ES-I3 (cell line): ENCODE measurements around the gene LMO1.

Experiments used
- H3K36me3 ChIP-seq: 2 replicates; pipeline ENCODE4 v1.6.1; 2013; ENCODE audit warnings: mild to moderate bottlenecking, low read length, control low read depth, moderate library complexity; ENCODE audit not compliant: insufficient read depth
- H3K4me1 ChIP-seq: 2 replicates; pipeline ENCODE4 v1.6.1; 2013; ENCODE audit warnings: mild to moderate bottlenecking, control low read depth, low read length; ENCODE audit not compliant: insufficient read depth
- H3K9ac ChIP-seq: 2 replicates; pipeline ENCODE4 v1.6.1; 2013; ENCODE audit warnings: low read depth, mild to moderate bottlenecking, low read length, moderate library complexity
- H3K9me3 ChIP-seq: 2 replicates; pipeline ENCODE4 v1.6.1; 2013; ENCODE audit warnings: mild to moderate bottlenecking, low read length, moderate library complexity; ENCODE audit not compliant: control insufficient read depth, insufficient read depth

The LMO1 gene

GRCh38 chr11:8235925-8236324, 27.8 kb downstream of the LMO1 start:
- Histone ChIP-seq H3K9me3 (no peaks in the 10 kb centered on the region), H3K9ac (no peak overlapping the region), H3K4me1 (peaks cover 5% of the 10 kb centered on the region; the same call in 1 of the 2 replicates), H3K36me3 (no peaks in the 10 kb centered on the region)

GRCh38 chr11:8234910-8235309, 28.8 kb downstream of the LMO1 start:
- H3K9ac ChIP-seq: no peak overlapping the region
- peaks cover 5% of the 10 kb centered on the region; the same call in 1 of the 2 replicates for H3K4me1 ChIP-seq
- H3K9me3 ChIP-seq: no peaks in the 10 kb centered on the region
- H3K36me3 ChIP-seq: no peaks in the 10 kb centered on the region

- Histone ChIP-seq H3K4me1 (peaks cover 5% of the 10 kb centered on the region; the same call in 1 of the 2 replicates), H3K9me3 (no peaks in the 10 kb centered on the region), H3K36me3 (no peaks in the 10 kb centered on the region), H3K9ac (no peak overlapping the region)
These were observed 29.3 kb downstream of the LMO1 start for GRCh38 chr11:8234425-8234821.

DNA sequence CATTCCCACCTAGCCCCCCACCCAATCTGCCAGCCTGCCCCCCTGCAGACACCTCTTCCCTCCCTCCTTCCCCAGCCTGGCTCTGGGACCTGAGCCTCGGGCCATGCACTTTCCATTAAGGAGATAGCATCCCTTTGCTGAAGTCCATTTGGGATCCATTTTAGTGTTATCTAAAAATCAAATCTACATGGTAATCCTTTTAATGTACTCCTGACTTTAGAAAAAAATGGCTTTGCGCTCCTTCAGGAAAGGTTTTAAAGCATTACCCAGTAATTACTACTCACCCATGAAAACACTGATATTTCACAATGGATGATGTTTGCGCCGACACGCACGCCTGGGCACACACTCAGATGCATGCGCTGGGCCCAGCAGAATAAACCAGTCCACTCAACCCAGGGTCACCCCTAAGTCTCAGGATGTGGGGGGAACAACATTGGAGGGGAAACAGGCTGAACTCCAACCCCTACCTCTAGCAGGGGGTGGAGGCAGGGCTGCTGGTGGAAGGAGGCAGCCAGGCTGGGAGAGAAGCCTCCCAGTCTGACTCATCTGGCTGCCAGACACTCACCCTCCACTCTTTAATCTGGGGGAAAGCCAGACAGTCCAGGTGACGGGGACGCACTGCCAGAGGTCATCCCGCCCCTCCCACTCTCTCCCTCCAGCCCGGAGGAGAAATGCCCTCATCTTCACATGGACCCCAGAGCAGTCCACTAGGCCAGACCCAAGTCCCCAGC, 29.8 kb downstream of the LMO1 start:
- Histone ChIP-seq H3K36me3 (no peaks in the 10 kb centered on the region), H3K4me1 (peaks cover 5% of the 10 kb centered on the region; the same call in 1 of the 2 replicates), H3K9ac (no peak overlapping the region), H3K9me3 (no peaks in the 10 kb centered on the region)

DNA sequence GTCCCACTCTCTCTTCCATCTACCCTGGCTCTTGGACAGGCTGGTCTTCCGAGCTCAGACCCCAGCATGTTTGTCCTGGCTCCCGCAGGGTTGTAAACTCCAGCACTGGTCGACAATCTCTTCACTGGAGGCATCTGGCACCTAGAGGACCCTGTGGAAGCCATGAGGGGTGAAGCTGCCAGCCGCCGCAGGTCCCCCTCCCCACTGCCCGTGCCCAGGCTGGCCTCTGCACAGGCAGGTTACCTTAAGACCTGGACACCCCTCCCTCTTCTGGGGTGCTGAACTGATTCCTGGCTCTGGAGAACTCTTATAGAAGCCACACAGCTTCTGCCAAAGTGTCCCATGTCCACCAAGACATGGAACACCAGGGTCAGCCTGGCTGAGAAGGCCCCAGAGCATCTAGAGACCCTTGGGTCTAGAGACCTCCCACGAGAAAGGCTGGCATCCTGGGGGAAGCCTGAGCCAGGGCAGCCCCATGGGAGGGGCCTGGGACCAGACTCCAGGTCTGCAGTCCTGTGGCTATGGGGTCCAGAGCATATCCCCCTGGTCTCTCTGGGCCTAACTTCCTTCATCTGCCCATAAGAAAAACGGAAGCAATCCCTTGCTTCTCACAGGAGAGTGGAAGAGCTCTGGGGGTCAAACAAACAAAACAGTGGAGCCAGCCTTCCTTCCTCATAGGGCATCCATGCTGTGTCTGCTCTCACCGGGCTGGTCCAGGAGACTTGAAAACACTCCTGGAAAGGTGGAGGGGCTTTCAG, 30.6 kb downstream of the LMO1 start:
- H3K9me3 ChIP-seq: no peaks in the 10 kb centered on the region

GRCh38 chr11:8232414-8232813, 31.3 kb downstream of the LMO1 start:
- H3K9me3 ChIP-seq: no peaks in the 10 kb centered on the region
- H3K36me3 ChIP-seq: no peaks in the 10 kb centered on the region
- no peak overlapping the region for H3K9ac ChIP-seq
- H3K4me1 ChIP-seq: peaks cover 5% of the 10 kb centered on the region; the same call in 1 of the 2 replicates

More for the DNA sequence above, 30.6 kb downstream of the LMO1 start:
- no peaks in the 10 kb centered on the region for H3K36me3 ChIP-seq
- no peak overlapping the region for H3K9ac ChIP-seq
- H3K4me1 ChIP-seq: peaks cover 5% of the 10 kb centered on the region; the same call in 1 of the 2 replicates

DNA sequence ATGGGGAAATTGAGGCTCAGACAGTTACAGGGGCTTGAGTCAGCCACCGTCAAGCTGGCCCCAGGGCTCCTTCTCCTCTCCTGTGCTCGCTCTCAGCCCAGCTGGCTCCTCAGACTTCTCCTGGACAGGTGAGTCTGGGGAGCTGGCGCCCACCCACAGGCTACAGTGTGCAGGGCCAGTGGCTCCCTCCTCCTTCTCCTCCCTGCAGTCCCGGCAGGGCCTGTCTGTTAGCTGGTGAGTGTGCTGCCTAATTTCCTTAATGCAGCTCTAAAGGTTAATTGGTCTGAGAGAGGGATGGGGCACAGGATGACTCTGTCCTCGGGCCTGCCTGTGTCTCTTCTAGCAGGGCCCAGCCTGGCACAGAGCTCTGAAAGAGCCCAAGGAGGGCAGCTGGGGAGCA, 31.7 kb downstream of the LMO1 start:
- Histone ChIP-seq H3K9me3 (no peaks in the 10 kb centered on the region), H3K9ac (no peak overlapping the region), H3K4me1 (peaks cover 5% of the 10 kb centered on the region; the same call in 1 of the 2 replicates), H3K36me3 (no peaks in the 10 kb centered on the region)

DNA sequence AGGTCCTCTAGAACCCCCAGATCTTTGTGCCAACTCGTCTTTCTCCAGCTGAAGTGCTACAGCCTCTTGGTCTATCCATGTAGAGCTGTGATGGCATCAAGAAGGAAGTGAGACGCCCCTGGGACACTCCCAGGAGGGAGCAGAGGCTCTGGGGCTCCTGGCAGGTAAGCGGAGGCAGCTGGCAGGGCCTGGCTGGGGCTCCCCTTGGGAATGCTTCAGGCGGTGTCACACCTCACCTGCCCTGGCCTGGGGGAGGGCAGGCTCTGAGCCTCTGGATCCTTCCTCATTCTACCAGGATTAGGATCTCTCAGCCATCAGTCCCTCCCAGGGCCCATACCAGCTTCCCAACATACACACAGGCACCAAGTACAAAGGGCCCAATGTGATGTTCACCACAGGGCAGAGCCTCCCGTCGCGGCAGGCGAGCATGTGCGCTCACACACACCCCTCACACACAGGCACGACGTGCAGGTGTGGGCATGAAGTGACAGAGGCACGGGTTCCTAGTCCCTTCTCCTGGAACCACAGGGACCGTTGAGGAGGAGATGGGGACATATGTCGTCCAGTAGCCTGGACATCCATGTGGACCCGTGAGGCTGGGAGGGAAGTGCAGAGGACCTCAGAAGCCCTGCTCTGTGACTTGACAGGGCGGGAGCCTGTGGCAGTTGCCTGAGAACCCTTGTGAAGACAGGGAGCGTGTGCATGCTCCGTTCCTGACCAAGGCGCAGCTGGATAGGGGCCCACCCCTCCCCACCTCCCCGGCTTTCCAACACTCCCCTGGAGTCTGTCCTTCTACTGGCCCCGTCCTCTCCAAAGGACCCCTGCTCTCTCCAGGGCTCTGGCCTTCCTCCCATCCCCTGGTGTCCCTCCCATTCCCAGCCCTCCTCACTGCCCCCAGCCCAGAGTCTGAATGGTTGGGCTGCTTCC, 32.5 kb downstream of the LMO1 start:
- Histone ChIP-seq H3K36me3 (no peaks in the 10 kb centered on the region), H3K9ac (no peak overlapping the region), H3K4me1 (peaks cover 5% of the 10 kb centered on the region; the same call in 1 of the 2 replicates), H3K9me3 (no peaks in the 10 kb centered on the region)

- H3K36me3 ChIP-seq: no peaks in the 10 kb centered on the region
- H3K4me1 ChIP-seq: peaks cover 5% of the 10 kb centered on the region; the same call in 1 of the 2 replicates
- no peak overlapping the region for H3K9ac ChIP-seq
- H3K9me3 ChIP-seq: no peaks in the 10 kb centered on the region
These were observed 33.4 kb downstream of the LMO1 start for GRCh38 chr11:8230178-8230859.

DNA sequence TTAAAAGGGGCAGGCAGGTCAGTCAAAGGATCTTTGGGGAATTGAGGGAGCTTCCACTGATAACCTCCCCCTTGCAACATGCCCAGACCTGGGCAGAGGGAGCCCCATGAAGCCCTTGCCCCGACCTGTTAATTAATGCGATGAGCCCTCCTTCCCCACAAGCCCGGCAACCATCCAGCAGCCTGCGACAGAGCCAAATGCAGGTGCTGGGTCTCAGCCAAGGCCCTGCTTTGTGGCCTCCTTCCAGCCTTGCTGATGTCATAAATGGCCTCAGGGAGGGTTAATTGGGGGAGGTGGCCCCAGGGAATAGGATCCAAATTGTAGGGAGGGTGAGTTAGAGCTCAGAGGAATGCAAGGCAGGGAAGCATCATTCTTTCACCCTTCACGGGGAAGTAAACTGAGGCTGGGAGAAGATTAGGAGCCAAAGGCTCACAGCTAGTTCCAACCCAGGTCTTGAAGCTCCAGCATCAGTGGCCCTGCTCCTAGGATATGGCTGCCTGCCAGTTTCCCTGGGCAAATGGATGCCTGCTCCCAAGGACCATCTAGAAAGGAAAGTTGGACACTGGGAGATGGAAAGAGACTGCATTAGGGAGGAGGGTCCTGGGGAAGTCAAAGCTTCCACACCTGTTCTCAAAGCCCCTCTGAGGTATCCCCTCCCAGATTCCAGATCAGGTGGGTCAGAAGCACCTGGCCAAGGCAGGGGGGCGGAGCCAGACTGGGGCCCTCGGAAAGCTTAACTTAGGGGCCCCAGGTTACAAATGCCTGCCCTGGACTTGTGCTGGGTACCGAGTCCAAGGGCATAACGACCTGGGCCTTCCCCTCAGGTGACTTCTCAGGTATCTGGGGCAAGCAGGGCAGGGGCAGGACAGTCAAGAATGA, 34.1 kb downstream of the LMO1 start:
- Histone ChIP-seq H3K36me3 (no peaks in the 10 kb centered on the region), H3K4me1 (no peaks in the 10 kb centered on the region; the same call in 1 of the 2 replicates), H3K9ac (no peak overlapping the region), H3K9me3 (no peaks in the 10 kb centered on the region)

DNA sequence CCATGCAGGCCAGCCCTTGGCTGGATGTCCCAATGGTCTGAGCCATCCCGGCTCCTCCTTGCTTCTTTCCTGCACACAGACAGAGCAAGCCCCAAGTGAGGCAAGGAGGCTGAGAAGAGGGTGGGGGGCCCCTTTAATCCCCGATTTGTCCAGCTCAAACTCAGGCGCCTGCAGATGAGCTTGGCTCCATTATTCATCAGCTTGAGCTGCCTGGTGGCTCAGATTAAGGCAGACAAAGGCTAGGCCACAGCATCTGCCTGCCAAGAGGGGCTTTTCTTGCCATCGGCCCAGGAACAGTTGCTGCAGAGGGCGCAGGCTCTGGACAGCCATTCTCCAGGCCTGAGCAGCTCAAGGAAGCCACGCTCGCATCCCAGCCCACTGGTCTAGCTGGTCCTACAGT, 35.4 kb downstream of the LMO1 start:
- no peak overlapping the region for H3K9ac ChIP-seq
- peaks cover 6% of the 10 kb centered on the region; the same call in 1 of the 2 replicates for H3K4me1 ChIP-seq
- no peaks in the 10 kb centered on the region for H3K9me3 ChIP-seq
- H3K36me3 ChIP-seq: no peaks in the 10 kb centered on the region

DNA sequence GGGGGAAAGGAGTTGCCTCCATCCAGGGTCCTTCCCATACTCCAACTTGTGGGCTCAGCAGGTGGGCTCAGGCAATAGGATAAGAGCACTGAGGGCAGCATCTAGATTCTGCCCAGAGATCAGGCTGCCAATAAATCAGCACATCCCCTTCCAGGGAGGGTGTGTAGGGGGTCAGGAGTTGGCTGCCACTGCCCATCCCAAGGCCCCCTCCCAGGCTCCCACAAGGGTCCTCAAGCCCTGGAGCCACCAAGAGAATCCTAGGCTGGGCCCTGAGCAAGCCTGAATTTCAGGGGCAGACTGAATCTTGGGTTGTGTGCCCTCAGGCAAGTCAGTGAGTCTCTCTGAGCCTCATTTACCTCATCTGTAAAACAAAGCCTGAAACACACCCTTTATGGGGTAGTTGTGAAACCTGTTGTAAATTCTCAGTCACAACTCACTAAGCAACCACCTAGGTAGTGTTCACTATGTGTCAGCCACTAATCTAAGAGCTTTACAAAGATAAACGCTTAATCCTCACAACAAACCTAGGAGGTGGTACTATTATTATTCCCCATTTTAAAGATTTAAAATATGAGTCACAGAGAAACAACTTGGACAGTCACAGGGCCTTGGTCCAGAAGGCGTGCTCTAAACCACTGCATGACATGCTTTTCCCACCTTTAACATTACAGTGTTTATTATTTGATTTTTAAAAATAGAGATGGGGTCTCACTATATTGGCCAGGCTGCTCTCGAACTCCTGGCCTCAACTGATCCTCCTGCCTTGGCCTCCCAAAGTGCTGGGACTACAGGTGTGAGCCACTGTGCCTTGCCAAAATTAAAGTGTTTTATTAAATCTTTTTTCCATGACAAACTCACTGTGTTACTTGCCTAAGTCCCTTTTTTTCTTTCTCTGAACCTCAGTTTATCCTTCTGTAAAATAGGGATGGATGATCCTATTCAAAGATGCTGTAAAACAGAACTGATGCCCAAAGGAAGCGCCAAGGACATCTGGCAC, 36.2 kb downstream of the LMO1 start:
- H3K4me1 ChIP-seq: peaks cover 7% of the 10 kb centered on the region; the same call in 1 of the 2 replicates
- no peaks in the 10 kb centered on the region for H3K9me3 ChIP-seq
- H3K9ac ChIP-seq: no peak overlapping the region
- H3K36me3 ChIP-seq: no peaks in the 10 kb centered on the region
